ENCODE measurements around the gene MDC1.
"Not testable (repeated sequence)": the region's sequence is repeated elsewhere in the genome, so short reads cannot be mapped to it uniquely, and the experiment has no call there.

MDC1 gene

DNA sequence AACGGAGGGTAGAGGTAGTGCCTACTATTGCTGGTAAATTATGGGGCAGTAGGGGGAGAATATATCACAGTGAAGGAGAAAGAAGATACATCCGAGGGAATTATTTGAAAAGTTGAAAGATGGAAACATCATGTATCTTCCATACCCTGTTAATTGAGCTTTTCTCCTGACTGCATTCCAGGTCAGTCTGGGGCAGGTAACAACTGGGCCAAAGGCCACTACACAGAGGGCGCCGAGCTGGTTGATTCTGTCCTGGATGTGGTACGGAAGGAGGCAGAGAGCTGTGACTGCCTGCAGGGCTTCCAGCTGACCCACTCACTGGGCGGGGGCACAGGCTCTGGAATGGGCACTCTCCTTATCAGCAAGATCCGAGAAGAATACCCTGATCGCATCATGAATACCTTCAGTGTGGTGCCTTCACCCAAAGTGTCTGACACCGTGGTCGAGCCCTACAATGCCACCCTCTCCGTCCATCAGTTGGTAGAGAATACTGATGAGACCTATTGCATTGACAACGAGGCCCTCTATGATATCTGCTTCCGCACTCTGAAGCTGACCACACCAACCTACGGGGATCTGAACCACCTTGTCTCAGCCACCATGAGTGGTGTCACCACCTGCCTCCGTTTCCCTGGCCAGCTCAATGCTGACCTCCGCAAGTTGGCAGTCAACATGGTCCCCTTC lies 6.2 kb upstream of the MDC1 start:
- not testable (repeated sequence) for DNase-seq

DNA sequence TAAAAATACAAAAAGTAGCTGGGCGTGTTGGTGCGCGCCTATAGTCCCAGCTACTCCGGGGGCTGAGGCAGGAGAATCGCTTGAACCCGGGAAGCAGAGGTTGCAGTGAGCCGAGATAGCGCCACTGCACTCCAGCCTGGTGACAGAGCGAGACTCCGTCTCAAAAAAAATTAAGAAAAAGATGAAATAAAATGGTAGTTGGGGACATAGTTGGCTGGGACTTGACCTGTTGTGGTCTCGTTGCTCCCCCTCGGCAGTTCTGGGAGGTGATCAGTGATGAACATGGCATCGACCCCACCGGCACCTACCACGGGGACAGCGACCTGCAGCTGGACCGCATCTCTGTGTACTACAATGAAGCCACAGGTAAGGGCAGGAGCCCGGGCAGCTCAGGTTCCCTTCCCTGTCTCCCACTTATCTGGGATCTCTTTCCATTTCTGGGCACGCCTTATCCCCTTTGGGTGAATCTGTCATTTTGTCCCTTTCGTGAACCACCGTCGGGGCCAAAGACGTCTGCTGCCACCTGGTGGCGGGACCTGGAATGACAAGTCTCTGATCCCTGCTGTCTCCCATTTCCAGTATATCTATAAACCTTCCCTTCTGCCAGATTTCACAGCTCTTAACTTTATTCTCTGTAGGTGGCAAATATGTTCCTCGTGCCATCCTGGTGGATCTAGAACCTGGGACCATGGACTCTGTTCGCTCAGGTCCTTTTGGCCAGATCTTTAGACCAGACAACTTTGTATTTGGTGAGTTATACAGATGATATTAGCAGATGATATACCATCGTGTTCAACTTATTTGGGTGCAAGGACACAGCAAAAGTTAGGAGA lies 5.4 kb upstream of the MDC1 start:
- peak; percentile 58 to 84 (median 69) for DNase-seq

DNA sequence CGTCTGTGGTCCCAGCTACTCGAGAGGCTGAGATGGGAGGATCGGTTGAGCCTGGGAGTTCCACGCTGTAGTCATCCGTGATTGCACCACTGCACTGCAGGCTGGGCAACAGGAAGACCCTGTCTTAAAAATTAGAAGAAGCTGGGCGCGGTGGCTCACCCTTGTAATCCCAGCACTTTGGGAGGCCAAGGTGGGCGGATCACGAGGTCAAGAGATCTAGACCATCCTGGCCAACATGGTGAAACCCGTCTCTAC lies 4.9 kb upstream of the MDC1 start:
- DNase-seq: not testable (repeated sequence)

DNA sequence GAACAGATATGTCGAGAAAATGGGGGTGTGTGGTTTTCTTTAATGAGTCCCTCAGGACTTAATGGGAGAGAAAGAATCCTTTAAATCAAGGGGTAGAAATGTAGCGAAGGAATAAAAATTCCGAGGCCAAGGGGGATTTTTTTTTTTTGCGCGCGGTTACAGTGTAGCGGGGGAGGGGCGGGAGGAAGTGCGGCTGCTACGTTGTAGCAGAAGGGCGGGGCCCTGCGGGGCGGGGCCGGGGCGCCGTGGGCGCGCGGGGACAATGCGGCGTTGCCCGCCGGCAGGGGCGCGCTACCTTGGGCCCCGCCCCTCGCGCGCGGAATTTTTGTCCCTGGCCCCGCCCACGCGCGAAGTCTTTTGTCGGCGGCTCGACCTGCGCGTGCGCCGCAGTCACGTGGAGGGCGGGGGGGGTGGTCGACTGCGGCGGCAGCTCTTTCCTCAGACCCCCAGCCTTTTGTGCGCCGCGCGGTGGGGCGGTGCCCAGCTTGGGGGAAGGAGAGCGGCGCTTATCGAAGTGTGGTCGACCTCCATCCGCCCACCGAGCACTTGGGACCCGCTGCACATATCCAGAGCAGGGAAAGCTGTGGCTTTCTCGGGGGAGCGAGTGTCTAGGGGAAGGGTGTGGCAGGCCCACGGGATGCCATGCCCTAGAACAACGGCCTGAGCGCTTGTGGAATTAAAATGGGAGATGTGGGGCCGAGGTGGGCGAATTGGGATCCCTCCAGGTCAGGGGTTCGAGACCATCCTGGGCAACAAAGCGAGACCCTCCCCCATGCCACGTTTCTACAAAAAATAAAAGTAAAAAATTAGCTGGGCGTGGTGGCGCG lies 4.3 kb upstream of the MDC1 start:
- DNase-seq: peak; percentile 89 to 93 (median 91)

DNA sequence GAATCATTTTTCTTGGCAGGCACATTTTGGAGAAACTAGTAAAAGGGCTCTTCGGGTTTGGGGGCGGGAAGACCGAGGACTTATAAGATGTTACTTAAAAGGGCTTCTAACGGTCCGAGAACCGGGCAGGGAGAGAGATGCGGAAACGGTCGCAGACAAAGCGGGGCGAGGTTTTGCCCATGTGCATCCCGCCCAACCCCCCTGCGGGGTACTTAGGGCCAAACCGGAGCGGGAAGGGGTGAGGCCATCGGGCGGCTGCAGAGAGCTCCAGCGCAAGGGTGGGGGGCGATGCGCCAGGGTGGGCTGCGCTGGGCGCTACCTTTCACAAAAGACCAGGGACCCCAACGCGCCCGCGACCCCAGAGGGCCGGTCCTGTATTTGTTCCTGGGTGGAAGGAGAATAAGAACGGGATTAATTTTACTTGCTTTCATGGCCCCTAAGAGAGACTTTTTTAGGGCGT lies 3.7 kb upstream of the MDC1 start:
- DNase-seq: peak; percentile 64 to 88 (median 78)

DNA sequence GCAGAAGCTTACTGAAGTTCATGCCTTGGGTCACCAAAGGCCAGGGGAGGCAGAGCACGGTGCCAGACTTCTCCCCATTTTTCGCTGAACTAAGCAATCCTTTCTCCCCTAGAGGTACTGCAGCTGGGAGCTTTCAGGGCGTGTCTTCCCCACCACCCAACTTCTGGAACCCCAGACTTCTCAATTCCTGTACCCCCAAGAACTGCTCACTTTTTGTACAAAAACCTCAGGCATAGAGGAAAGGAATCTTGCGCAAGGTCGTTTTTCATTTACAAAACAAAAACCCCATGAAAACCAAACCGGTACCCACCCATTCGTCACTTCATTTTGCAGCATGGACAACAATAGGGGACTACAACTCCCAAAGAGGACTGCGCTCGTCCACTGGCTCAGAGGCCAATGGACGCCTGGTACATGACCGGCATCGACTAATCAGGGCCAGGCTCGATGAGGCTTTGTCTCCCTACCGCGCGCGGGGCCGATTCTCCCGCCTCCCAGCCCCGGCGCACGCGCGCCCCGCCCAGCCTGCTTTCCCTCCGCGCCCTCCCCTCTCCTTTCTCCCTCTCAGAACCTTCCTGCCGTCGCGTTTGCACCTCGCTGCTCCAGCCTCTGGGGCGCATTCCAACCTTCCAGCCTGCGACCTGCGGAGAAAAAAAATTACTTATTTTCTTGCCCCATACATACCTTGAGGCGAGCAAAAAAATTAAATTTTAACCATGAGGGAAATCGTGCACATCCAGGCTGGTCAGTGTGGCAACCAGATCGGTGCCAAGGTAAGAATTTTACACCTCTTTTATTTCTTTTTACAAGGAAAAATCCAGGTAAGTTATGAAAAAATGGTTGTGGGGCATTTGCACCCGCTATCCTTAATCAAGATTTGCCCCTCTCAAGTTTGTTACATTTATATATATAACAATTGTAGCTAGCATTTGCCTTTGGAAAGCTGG lies 3.0 kb upstream of the MDC1 start, which contains the start of gene TUBB:
Gene TUBB (plus strand): TSS at position 562 of the 947 bp plus-strand sequence. CDS start 155 bp downstream, at position 717.
- peak; percentile 95 to 99 (median 95) for DNase-seq

DNA sequence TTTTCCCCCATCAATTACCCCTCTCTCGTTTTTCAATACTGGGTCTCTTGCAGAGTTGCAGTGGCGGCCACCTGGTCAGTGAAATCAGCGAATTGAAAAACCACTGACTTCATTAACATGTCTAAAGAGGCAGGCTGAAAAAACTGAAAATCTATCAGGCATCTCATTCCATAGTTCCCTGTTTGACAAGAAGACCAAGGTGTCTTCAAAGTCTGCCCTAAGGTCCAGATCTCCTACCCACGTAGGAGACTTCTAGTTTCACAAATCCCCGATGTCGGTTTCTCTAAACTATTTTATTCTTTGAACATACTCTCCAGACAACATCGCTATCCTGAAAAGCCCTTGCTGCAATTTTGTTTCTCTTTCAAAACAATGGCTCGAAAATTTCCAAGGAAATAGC lies 2.3 kb upstream of the MDC1 start:
- peak in 1 of 3 experiments; percentile 81 for DNase-seq

DNA sequence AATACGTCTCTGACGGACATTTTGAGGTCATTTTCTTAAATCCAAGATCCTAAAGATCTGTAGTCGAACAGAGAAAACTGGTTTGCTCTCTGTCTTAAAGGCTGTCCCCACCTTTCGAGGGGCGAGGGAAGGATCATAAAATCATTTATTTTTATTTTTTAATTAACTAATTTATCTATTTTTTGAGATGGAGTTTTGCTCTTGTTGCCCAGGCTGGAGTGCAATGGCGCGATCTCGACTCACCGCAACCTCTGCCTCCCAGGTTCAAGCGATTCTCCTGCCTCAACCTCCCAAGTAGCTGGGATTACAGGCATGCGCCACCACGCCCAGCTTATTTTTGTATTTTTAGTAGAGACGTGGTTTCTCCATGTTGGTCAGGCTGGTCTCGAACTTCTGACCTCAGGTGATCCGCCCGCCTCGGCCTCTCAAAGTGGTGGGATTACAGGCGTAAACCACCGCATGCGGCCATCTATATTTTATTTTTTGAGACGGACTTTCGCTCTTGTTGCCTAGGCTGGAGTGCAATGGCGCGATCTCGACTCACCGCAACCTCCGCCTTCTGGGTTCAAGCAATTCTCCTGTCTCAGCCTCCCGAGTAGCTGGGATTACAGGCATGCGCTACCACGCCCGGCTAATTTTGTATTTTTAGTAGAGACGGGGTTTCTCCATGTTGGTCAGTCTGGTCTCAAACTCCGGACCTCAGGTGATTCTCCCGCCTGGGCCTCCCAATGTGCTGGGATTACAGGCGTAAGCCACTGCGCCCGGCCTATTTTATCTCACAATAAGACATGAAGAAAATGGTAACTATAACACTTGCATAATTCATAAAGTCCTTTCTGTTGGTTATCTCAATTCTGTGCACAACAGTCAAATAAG lies 1.0 kb upstream of the MDC1 start:
- DNase-seq: not testable (repeated sequence)

DNA sequence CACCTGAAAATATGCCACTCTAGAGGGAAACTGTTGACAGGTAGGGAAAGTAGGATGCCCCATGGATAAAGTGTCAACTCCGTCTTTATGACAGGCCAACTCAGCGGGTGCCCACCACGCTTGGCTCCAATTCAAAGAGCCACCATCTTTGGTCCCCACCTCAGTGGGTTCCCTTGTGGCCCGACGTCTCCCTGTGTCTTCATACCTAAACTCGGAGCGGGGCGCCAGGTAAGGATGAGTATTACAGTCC lies 277 bp downstream of the MDC1 start:
- DNase-seq: no peak

DNA sequence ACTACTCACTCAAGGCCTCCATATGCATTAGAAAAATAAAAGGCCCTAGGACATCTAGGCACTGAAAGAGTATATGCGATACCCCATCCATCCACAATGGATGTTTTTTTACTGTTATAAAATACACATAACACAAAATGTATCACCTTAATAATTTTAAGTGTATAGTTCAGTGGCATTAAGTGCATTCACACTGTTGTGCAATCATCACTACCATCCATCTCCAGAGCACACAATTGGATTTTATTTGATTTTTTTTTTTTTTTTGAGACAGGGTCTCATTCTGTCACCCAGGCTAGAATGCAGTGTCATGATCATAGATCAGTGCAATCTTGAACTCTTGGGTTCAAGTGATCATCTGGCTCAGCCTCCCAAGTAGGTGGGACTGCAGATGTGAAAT lies 2.8 kb downstream of the MDC1 start:
- no peak for DNase-seq

DNA sequence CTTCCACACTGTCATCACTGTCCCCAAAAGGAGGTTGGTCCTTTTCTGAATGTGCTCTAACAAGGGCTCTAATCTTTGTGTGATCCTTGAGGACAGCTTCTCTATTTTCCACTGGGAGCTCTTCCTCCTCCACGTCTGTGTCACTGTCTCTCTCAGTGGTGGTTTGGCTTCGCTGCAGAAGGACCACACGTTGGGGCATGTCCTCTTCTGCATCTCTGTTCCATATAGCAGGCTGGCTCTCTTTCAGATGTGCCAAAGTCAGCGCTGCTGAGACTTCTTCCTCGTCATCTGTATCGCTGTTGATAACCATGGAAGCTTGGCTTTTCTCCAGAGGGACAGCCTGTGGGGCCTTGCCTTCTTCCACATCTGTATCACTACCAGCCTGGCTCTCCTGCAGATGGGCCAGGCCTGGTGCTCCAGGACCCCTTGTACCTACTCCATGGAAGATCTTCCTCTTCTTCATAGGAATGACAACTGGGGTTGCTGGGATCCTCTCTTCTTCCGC lies 4.6 kb downstream of the MDC1 start:
- DNase-seq: no peak

DNA sequence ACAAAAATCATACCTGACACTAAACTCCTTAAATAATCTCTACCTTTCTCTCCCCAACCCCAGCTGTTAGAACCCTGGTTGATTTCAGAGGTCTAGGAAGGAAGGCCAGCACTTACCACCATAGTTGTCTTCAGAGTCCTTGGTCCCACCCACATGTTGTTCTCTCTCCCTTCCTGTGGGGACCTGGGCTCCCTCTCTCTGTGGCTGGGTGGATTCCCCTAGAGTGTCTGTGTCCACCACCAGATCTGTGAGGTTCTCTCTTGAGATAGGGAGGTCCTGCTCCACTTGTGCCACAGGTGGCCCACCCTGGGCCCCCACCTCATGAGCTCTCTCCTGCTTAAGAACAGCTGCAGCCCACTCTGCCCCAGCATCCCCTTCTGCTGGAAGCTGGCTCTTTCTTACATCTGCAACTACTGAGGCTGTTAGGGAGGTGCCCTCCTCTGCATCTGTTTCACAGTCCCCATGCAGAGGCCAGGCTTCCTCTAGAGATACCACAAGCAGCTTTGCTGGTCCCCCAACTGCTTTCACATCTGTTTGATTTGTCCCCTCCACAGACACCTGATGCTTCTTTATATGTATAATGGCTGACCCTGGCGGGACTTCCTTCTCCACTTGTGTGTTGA lies 5.2 kb downstream of the MDC1 start:
- DNase-seq: no peak

DNA sequence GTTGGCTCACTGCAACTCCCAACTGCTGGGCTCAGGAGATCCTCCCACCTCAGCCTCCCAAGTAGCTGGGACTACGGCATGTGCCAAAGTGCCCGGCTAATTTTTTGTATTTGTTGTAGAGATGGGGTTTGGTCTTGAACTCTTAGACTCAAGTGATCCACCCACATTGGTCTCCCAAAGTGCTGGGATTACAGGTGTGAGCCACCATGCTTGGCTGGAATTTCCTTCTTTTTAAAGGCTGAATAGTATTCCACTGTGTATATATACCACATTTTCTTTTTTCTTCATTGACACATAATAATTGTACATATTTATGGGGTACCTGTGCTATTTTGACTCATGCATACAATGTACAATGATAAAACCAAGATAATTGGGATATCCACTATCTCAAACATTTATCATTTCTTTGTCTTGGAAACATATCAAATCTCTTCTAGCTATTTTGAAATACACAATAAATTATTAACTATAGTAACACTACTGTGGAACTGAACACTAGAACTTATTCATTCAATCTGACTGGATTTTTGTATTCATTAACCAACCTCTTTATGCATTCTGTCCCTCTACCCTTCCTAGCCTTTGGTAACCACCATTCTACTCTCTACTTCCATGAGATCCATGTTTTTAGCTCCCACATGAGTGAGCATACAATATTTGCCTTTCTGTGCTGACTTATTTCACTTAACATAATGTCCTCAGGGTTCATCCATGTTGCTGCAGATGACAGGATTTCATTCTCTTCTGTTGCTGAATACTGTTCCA lies 7.8 kb downstream of the MDC1 start:
- no peak for DNase-seq

DNA sequence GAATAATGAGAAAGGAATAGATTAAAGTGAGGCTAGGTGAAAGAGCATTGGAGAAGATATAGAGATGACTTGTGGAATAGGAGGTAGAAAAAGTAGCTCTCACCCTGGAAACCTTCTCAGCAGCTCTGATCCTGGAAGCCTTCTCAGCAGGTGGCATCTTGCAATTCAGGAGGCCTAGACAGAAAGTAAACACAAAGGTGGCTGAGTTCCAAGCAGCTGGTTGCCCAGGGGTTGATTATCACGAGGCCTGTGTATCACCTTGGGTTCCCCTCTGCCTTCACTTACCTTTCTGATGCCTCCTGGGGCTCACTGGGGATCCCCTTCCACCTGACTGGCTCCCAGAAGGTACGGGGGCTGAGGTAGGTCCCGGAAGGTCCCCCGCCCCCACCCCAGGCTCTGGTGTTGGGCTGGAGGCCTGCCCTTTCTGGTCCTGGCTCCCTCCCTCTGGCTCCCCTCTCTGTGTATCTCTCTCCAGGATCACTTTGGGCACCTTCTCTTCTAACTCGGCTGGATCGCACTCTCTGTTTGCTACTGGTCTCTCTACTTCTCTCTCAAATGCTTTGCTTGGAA lies 9.7 kb downstream of the MDC1 start:
- peak; percentile 69 to 92 (median 80) for DNase-seq

DNA sequence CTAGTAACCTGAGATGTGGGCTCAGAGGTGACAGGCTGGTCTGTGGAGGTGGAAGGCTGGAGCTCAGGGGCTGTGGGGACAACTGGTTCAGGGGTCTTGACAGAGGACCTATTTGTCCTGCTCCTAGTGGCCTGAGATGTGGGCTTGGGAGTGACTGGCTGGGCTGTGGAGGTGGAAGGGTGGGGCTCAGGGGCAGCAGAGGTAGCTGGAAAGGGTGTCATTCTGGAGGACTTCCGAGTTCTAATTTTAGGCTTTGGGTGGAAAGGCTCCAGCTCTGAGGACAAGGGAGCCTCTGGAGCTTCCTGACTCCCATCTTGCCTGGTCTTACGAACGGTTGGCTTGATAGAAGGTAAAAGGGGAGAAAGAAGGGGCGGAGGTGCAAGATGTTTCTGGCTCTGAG lies 11.5 kb downstream of the MDC1 start:
- no peak for DNase-seq

DNA sequence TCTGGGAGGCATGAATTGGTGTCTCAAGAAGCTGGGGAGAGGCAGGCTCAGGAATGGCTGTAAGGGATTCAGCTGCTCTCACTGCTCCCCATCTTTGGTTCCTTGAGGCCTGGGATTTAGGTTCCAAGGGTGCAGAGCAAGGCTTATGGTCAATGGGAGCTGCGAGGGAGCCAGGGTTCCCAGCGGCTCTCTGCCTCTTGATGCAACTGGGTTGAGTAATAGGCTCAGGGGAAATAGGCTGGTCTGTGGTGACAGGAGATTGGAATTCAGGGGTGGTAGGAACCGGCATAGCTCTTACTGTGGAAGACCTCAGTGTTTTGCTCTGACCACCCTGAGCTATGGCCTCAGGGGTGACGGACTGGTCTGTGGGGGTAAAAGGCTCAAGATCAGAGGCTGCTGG lies 13.3 kb downstream of the MDC1 start:
- no peak for DNase-seq

DNA sequence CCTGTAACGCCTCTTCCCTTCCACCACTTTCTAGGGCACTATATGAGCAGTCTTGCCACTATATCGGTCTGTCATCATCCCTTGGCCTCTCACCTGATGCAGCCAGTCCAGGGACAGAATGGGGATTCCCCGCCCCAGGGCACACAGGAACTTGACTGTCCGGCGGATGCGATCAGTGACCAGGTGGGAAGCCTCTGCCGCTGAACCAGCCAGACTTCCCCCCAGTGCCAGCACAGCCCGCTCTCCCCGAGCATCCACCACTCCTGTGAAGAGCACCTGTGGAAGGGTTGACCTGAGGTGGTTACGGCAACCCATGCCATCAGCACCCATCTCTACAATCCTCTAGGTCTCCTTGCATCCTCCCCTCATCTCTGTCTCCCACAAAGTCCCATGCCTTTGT lies 14.1 kb downstream of the MDC1 start:
- DNase-seq: no peak

DNA sequence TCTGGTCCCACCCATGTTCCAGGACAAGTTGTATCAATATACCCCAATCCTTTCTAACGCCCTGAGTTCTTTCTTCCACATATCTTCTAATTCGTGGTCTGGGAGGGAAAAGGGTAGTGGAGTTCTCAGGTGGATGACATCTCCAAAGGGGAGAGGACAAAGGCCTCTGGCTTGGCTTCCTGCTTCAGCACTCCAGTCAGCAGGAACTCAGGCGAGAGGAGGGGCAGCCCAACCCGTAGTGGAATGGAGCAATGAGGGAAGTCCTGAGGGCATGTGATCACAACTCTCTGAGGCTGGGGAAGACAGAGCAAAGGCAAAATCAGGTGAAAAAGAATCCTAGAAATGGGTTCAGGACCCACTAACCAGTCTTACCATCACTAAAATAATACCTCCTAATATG lies 16.7 kb downstream of the MDC1 start:
- no peak for DNase-seq

DNA sequence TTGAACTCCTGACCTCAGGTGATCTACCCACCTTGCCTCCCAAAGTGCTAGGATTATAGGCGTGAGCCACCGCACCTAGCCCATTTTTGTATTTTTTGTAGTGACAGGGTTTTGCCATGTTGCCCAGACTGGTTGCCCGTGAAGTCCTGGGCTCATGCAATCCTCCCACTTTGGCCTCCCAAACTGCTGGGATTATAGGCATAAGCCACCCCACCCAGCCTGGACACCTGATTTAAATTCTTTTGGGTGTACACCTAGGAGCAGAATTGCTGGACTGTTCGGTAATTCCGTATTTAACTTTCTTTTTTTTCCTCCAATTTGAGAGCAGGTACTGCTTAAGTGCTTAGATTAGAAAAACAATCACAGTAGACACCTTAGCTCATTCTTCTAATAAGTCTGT lies 20.6 kb downstream of the MDC1 start:
- DNase-seq: no peak

Measured in NCI-H1417 (cell line).